Left lung (tissue), 10 donors: ENCODE data around the gene SH3PXD2A. TPM values are rescaled to one million over a fixed set of nuclear protein-coding genes. Genes with fewer than 3 reads are reported as not detected.

ENCODE experiments used
- ATAC-seq: fragments of 200-7000 bp; cut with Tn5 transposase; one replicate; pipeline ENCODE4 v1.9.1; 2020; ENCODE audit warnings: moderate library complexity
- DNase-seq, 4 donors: peaks; one replicate each; pipeline ENCODE4 v3.0.0-alpha.2; 2013 to 2020
- H3K27ac ChIP-seq, 2 donors: fragments of 200-600 bp; sonication (generic) in 1 of 2; one replicate each; pipeline versions ENCODE4 v1.5.0 to v1.8.0; 2020 to 2021
- H3K27me3 ChIP-seq, 2 donors: fragments of 200-600 bp; sonication (generic) in 1 of 2; one replicate each; pipeline versions ENCODE4 v1.5.0 to v1.8.0; 2020 to 2021
- H3K36me3 ChIP-seq, 2 donors: fragments of 200-600 bp; sonication (generic) in 1 of 2; one replicate each; pipeline versions ENCODE4 v1.5.0 to v1.8.0; 2020 to 2021
- H3K4me1 ChIP-seq, 2 donors: fragments of 200-600 bp; one replicate each; pipeline ENCODE4 v1.8.0; 2021
- H3K4me3 ChIP-seq, 2 donors: fragments of 200-600 bp; sonication (generic) in 1 of 2; one replicate each; pipeline versions ENCODE4 v1.5.0 to v1.8.0; 2020 to 2021; ENCODE audit warnings: mild to moderate bottlenecking in 1 of 2
- H3K9me3 ChIP-seq, 2 donors: fragments of 200-600 bp; sonication (generic) in 1 of 2; one replicate each; pipeline versions ENCODE4 v1.5.0 to v1.8.0; 2020 to 2021
- intact Hi-C, 2 donors: fragments of 100-400 bp; cut with DNase I; formaldehyde crosslinking; loops; one replicate each; pipeline versions ENCODE4 v1.11.2 to v1.14.2; 2022
- polyA plus RNA-seq, 6 donors: library from polyadenylated mRNA; unstranded; fragments of 120-200 nt; gene quantifications; one replicate each; pipeline ENCODE4 v1.2.1, GENCODE V29; 2013; ENCODE audit not compliant: insufficient read length in 6 of 6
- total RNA-seq, 2 donors: library from RNA; stranded (reverse); fragmentation: NEBNext Ultra II Directional; extraction: Animal tissue kit (Norgen Biotek cat#: 25700); gene quantifications; one replicate each; pipeline ENCODE4 v1.2.1, GENCODE V29; 2021
- TF ChIP-seq, protein P1 (sequence below), 2 donors: fragments of 200-600 bp; sonication (generic) in 1 of 2; IDR thresholded peaks; one replicate each; pipeline versions ENCODE4 v1.5.0 to v1.8.0; 2021; ENCODE audit warnings: antibody characterized with exemption in 2 of 2
- donor health status: DM: no; HTN: yes; CAD: no.
- donor health status: DM: no; HTN: no; CAD: no.

The SH3PXD2A gene
- total and polyA plus RNA-seq, 8 donors: 44.8 to 117 (median 91.7) TPM

DNA sequence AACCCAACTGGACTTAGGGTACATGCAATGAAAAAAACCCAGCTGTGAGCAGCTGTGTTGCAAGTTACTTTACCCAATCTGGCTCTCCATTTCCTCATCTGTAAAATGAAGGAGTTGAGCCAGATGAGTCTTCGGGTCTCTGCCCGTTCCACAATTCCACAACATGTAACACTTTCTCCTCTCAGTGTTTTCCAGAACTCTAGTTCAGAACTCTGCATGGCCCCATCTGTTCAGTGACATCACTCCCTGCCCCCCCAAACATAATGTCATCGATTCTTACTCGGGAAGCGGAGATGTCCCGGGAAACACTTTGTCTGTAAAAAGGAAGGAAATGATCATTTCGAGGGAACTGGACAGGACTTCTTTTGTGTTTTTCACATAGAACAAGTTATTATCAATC lies 2.5 kb downstream of the SH3PXD2A start:
- TF ChIP-seq, protein P1, sequence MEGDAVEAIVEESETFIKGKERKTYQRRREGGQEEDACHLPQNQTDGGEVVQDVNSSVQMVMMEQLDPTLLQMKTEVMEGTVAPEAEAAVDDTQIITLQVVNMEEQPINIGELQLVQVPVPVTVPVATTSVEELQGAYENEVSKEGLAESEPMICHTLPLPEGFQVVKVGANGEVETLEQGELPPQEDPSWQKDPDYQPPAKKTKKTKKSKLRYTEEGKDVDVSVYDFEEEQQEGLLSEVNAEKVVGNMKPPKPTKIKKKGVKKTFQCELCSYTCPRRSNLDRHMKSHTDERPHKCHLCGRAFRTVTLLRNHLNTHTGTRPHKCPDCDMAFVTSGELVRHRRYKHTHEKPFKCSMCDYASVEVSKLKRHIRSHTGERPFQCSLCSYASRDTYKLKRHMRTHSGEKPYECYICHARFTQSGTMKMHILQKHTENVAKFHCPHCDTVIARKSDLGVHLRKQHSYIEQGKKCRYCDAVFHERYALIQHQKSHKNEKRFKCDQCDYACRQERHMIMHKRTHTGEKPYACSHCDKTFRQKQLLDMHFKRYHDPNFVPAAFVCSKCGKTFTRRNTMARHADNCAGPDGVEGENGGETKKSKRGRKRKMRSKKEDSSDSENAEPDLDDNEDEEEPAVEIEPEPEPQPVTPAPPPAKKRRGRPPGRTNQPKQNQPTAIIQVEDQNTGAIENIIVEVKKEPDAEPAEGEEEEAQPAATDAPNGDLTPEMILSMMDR (IDR thresholded peaks at IDR 0.05): no peak
- intact Hi-C loops: no loop called here

DNA sequence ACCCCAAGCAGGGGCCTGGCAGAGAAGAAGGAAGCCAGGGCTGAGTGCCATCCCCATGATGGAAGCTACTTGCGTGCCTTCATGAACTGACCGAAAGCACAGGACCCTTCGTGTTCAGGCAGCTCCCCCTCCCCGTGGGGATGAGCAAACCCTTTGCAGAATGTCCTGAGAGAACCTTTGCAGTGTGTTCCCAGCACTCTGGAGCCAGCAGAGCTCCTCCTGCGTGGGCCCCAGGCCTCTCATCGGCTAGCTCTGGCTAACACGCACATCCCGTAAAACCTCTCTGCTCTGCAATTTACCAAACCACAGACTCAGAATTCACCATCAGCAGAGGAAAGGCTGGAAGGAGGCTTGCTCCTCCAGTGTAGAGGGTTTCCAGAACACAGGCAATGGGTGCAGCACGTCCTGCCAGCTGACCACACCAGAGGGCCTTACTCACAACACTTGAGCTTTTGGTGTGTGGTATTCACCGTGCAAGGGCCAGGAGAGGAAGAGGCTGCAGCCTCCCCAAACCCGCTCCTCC lies 3.1 kb downstream of the SH3PXD2A start:
- DNase-seq: no peak
- intact Hi-C loops: no loop called here
- no peak overlapping the region for H3K4me3 ChIP-seq
- H3K36me3 ChIP-seq: no peaks in the 10 kb centered on the region
- peak; percentile 11 for ATAC-seq
- peak overlapping the region; percentile 35 to 66 for H3K27ac ChIP-seq
- TF ChIP-seq, protein P1 (IDR thresholded peaks at IDR 0.05): no peak
- no peaks in the 10 kb centered on the region for H3K9me3 ChIP-seq
- H3K27me3 ChIP-seq: peaks cover 0 to 34% of the 10 kb centered on the region in 2 donors
- H3K4me1 ChIP-seq: peaks cover 48 to 78% of the 10 kb centered on the region in 2 donors

More for the DNA sequence above, 2.5 kb downstream of the SH3PXD2A start:
- H3K4me1 ChIP-seq: peaks cover 48 to 78% of the 10 kb centered on the region in 2 donors
- peaks cover 0 to 34% of the 10 kb centered on the region in 2 donors for H3K27me3 ChIP-seq
- no peak overlapping the region for H3K4me3 ChIP-seq
- H3K36me3 ChIP-seq: no peaks in the 10 kb centered on the region
- peak in 2 of 4 donors; percentile 62 to 81 for DNase-seq
- ATAC-seq: no peak
- peak overlapping the region; percentile 35 to 66 for H3K27ac ChIP-seq
- H3K9me3 ChIP-seq: no peaks in the 10 kb centered on the region

DNA sequence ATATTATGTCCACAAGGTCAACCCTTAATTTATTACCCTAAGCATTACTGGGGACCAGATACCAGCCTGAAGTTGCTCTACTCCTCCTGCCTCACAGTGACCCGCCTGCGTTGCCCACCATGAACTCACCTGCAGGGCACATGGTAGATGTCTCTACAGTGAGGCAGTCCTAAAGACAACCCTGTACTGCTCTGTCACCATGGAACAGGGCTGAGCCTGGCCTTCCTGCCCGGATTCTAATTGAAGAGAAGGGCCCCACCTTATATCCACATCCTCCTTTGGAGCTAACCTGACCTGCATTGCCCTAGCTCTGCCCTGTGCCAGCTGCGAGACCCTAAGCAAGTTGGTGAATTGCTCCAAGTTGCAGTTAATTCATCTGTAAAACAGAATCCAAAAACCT lies 4.1 kb downstream of the SH3PXD2A start:
- no peaks in the 10 kb centered on the region for H3K9me3 ChIP-seq
- ATAC-seq: no peak
- peaks cover 0 to 32% of the 10 kb centered on the region in 2 donors for H3K27me3 ChIP-seq
- no peaks in the 10 kb centered on the region for H3K36me3 ChIP-seq
- DNase-seq: no peak
- no peak overlapping the region for H3K4me3 ChIP-seq
- peaks cover 48 to 78% of the 10 kb centered on the region in 2 donors for H3K4me1 ChIP-seq
- TF ChIP-seq, protein P1 (IDR thresholded peaks at IDR 0.05): no peak
- intact Hi-C loops: no loop called here
- H3K27ac ChIP-seq: peak overlapping the region; percentile 13 to 70

DNA sequence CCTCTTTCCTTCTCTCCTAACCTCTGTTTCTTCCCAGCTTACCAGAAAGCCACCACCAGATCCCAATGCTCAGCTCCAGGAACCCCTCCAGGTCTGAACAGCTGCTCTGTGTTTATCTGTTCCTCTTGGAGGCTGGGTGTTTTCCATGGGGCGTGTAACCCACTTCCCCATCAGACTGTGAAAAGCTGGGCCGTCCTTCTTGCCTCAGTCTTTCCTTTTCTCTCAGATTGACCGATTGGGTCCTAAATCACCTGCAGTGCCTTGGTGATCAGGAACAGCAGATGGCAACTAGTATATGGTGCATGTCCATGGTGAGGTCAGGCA lies 4.8 kb downstream of the SH3PXD2A start:
- Histone ChIP-seq H3K9me3 (no peaks in the 10 kb centered on the region), H3K4me3 (no peak overlapping the region), H3K4me1 (peaks cover 48 to 79% of the 10 kb centered on the region in 2 donors), H3K36me3 (no peaks in the 10 kb centered on the region), H3K27ac (peak overlapping the region; percentile 41 to 70), H3K27me3 (peaks cover 0 to 25% of the 10 kb centered on the region in 2 donors)
- TF ChIP-seq, protein P1 (IDR thresholded peaks at IDR 0.05): no peak
- no peak for DNase-seq
- intact Hi-C loops: no loop called here
- ATAC-seq: peak; percentile 3

DNA sequence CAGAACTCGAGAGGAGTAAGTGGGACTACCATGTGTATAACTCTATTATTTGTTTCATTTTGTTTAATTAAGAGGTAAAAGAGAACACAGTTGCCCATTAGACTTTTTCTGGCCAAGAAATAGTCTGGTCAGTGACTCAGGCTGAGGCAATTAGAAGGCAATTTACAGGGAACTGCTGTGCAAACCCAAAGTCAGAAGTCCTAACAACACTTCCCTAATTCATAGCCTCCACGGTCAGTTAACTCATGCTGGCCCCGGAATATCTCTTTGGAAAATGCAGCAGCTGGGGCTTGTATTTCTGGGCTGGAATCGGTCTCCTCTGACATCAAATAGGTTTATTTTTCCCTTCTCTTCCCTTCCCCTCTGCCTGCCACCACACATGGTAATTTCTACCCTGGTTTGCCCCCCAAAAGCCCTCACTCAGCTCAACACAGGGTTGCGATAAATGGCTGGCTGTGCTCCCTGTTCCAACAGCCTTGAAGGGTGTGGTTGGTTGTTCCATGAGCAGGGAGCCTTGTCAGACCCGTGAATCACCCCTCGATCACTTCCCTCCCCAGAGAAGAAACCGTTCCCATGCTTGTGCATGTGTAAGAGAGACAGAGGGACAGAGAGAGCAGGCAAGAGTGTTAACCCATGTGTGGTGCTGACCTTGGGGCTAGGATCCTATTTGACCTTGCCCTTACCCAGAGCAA lies 5.3 kb downstream of the SH3PXD2A start:
- TF ChIP-seq, protein P1 (IDR thresholded peaks at IDR 0.05): no peak
- Histone ChIP-seq H3K4me1 (peaks cover 48 to 79% of the 10 kb centered on the region in 2 donors), H3K4me3 (no peak overlapping the region), H3K9me3 (no peaks in the 10 kb centered on the region), H3K36me3 (no peaks in the 10 kb centered on the region), H3K27ac (peak overlapping the region; percentile 41 to 70), H3K27me3 (peaks cover 0 to 20% of the 10 kb centered on the region in 2 donors)
- ATAC-seq (peak; percentile 42), DNase-seq (no peak)
- intact Hi-C loops: no loop called here
